Activated CD8-positive, alpha-beta memory T cell treated with anti-CD3 and anti-CD28 coated beads, Interleukin-2, amount 50 U/mL, for 4 hours (primary cell): ENCODE results near the gene DCAF5.
"Not testable (repeated sequence)": the region's sequence is repeated elsewhere in the genome, so short reads cannot be mapped to it uniquely, and the experiment has no call there.

Source experiments
- DNase-seq: peaks from one replicate; pipeline ENCODE4 v3.0.0-alpha.2; 2020

The DCAF5 gene

DNA sequence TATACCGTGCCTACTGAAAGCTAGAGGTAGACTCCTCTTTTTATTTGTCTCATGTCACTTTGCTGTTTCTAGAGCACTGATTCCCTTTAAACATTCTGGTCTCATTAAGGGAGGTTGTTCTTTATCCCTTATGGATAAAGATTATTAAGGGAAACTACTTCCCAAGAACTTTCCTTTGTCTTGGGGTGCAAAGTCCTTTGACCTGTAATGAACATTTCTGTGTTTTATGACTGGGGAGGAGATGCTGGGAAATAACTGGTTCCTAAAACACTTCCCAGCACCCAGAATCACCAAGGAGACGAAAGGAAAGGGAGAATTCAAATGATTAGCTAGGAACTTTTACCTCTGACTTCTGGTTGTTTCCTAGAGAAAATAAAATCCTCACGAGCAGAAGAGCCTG lies 110.6 kb downstream of the DCAF5 start:
- DNase-seq = no peak

DNA sequence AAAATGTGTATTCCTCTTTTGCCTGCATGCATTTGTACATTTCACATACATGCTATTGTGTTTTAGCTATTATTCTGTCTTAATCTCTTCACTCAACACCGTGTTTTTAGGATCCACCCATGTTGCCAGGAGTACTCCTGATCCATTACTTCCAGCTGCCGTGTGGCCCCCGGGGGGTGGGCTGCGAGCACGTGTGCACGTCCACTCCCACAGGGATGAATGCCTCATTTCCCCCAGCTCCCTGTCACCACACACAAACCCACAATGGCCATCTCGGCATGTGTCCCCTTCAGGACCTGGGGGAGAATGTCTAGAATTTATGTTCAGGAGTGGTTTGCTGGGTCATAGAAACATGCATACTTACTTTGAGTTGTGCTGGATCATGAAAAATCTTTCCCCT lies 111.1 kb downstream of the DCAF5 start:
- DNase-seq = no peak

DNA sequence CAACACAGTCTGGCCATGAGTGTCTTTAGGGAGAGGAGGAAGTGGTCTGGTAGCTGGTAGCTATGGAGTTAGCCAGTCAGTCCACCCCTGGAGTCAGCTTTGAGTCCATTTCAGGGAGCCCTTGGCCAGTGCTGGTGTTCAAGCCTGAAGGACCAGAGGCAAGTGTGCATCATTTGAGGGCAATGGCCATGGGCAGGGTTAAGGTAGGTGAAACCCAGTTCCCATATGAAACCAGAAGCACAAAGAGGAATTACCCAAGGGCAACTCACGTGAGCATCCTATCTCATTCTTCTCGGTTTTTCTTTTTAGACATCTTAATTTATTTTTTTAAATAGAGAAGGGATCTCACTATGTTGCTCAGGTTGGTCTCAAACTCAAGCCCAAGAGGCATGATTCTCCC lies 112.6 kb downstream of the DCAF5 start:
- no peak for DNase-seq

DNA sequence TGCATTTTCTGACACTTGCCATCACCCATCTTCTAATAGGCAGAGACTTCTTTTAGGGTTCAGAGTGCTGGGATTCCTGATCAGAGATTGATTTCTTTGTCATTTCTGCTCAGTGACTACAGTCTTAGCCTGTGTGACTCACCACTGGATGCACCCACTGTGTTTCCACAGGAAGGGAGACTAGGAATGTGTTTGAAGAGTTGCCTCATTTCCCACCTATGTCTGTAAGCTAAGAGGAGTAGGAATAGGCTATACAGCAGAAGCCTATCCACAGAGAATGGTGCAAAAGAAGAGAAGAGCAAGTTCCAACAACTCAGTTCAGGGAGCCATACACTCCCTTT lies 113.7 kb downstream of the DCAF5 start:
- DNase-seq = no peak

DNA sequence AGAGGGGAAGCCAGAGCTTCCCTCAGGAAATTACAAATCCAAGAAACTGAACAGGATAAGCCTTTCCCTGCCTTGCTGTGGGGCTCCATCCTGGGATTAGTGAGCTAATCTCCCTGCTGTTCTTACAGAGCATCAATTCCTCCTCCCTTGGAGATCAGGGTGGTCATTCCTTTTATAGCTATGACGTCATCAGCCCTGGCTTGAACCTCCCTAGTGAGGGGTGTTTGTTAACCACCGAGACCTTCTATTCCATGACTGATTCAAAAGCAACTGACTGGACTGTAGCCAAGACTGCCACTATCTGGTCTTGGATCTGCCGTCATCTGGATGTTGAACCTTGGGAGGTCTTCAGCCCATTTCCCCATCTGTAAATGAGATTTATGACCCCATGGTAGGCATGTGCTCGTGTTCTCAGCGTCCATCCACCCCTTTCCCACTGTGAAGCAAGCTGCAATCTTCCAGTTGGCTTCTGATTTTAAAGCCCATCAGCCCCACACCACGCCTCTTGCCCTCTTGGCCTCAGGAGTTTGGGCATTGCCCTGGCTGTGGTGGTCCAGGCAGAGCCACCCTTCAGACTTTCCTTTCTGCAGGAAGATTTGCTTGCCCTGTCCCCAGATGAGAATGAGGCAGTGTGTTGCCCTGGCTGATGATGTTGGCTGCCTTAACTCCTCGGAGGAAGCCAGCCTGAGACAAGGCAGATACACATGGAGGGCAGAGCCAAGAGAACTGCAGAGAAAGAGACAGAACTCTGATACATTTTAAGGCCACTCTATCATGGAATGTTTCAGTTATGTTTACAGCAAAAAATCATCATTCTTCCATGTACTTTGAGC lies 114.2 kb downstream of the DCAF5 start:
- no peak for DNase-seq

DNA sequence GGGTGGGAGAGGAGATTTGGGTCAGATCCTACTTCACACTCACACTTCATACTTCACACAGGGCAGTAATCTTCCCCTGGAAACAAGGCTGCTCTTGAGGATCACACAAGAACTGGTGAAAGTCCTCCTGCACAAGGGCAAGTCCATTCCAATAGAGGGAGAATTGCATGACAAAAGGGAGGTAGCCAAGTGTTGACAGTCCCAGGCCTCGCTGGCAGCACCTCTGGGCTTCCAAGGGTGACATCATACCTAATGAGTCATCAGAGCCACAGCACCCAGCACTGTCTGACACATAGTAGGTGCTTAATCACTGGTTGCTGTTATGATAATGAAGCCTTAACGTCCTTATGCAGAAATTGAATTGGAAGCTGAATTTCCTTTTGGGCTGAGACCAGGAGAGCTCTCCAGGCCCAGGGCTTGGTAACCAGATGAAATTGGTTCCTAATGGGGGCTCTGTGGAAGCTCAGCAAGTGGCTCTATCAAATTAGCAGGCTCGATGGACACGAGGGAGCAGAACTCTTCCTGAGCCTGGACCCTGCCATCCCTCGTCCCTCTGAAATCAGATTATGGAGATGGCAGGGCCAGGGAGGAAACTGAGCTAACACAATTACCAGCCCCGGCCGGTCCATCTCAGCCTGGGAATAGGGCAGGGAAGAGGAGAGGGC lies 115.0 kb downstream of the DCAF5 start:
- DNase-seq = no peak

DNA sequence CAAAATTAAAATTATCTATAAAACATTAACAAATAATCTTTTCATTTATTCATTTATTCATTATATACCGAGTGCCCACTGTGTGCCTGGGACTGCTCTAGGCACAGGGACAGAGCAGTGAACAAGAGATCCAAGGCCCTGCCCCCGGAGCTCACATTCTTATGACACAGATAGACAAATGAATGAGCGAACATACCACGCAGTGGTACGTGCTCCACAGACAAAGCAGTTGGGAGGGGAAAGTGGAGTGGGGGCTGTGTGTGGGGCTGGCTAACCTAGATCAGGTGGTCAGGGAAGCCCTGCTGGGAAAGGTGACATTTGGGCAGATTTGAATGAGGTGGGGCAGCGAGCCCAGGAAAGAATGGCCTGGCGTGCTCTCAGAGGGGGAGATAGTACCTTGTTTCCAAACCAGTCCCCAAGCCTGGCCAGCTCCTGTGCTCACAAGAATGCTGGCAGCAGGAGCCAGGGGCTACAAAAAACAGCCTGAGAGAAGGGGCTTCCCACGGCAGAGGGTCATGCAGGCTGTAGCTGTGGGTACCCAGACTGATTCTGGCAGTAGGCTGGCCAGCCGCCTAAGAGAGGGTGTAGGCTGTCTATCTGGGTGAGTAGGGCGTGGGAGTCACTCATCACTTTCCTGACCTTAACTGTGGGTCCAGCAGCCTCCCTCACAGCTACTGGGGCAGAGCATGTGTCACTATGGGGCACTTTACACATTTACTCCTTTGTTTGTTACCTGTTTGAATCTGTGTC lies 116.0 kb downstream of the DCAF5 start:
- DNase-seq = no peak

DNA sequence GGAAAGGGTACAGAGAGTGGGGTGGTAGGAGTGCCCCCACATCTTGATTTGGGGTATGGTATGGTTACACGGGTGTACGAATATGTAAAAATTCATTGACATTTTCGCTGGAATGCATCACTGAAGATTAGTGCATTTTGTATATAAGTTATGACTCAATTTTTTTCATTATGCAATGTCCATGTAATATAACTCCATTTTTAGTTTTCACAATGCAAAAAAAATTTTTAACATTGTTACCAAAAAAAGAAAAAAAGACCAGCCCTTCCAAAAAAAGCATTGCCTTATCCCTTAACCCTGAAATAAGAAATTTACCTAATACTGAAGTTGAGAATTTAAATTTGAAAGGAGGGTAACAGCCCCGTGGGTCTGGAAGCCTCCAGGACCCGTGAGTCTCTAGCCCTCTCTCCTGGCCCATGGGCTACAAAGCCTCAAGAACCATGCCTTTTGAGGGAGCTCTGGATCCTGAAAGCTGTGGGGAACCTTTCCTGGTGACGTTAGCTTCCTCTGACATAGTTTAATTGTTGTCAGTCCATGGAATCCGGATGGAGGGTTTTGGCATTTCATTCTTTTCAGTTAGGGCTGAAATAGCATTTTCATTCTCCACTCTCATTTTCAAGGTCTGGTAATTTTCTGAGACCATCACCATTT lies 118.2 kb downstream of the DCAF5 start:
- no peak for DNase-seq

DNA sequence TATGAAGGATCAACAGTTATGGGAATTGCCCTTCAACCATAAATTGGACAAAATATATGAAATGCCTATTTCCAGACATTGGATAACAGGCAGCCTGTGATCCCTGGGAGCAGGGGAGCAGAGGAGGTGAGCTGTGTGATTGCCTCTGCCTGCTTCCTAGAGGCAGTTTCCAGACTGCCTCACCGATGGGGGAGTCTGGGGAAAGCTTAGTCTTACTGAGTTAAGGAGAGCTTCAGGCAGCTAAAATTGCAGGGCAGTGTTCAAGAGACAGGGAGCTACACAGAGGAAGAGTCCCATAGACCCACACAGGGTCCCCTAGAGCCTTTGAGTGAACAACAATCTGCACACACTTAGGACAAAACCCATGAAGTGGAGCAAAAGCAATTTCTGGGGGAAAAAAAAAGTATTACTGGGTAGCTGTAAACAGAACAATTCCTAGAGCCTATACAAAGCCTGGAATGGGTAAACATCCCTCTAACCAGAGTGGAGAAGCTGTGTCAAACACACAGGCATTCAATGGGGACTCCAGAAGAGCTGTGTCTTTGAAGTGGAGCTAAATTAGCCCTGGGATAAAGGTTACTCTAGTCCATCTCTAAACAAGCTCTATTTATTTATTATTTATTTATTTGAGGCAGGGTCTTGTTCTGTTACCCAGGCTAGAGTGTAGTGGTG lies 125.5 kb downstream of the DCAF5 start:
- DNase-seq = no peak

DNA sequence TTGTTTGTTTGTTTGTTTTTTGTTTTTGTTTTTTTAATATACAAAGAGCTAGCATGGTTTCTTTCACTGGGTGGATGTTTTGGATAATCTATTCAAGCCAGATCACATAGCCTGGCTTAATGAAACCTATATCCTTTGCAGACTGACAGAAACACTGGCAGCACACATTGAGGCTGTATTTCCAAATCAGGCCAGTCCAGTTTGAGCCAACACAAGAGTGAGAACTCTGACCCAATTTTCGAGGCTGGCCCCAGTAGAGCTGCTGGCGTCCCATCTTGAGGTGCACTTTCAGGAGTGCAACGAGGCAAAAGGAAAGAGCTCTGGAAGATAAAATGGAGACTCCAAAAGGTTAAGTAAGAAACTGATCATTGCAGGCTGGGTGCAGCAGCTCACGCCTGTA lies 129.9 kb downstream of the DCAF5 start:
- no peak for DNase-seq

DNA sequence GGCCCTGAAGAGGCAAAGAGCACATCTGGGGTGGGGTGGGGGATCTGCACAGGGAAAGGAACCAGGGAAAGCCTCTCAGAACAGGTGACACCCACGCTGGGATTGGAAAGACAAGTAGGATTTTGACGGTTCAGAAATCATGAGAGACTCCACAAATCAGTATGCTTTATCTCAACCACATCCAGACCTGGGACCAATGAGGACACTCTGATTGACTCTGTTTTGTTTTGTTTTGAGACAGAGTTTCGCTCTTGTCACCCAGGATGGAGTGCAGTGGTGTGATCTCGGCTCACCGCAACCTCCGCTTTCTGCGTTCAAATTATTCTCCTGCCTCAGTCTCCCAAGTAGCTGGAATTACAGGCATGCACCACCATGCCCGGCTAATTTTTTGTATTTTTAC lies 130.8 kb downstream of the DCAF5 start:
- DNase-seq = not testable (repeated sequence)

DNA sequence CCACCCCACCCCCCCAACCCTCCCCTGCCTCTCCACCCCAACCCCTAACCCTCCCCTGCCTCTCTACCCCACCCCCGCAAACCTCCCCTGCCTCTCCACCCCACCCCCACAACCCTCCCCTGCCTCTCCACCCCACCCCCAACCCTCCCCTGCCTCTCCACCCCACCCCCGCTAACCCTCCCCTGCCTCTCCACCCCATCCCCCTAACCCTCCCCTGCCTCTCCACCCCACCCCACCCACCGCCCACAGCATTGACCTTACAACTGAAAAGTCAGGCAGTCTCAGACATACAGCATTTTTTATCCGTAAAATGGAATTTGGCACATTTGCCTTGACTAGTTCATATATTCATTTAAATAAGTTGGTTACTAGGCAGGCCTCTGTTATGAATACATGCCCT lies 135.2 kb downstream of the DCAF5 start:
- DNase-seq = no peak

DNA sequence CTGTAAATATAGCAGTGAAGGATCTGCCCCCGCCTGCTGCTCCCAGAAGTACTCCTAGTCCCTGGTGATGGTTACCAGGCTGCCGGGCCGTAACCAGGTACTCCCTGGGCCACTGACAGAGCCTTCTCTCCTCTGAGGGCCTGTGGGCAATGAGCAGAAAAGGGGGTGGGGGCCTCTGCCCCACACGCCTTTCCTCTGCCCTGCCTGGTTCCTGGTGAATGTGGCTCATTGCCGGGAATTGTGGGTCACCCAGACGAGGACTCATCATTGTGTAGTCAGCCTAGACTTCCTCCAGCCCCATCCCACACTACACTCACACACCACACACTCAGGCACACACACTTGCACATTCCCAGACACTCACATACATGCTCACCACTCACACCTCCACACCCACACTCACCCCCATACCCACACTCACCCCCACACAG lies 138.1 kb downstream of the DCAF5 start:
- DNase-seq = no peak

DNA sequence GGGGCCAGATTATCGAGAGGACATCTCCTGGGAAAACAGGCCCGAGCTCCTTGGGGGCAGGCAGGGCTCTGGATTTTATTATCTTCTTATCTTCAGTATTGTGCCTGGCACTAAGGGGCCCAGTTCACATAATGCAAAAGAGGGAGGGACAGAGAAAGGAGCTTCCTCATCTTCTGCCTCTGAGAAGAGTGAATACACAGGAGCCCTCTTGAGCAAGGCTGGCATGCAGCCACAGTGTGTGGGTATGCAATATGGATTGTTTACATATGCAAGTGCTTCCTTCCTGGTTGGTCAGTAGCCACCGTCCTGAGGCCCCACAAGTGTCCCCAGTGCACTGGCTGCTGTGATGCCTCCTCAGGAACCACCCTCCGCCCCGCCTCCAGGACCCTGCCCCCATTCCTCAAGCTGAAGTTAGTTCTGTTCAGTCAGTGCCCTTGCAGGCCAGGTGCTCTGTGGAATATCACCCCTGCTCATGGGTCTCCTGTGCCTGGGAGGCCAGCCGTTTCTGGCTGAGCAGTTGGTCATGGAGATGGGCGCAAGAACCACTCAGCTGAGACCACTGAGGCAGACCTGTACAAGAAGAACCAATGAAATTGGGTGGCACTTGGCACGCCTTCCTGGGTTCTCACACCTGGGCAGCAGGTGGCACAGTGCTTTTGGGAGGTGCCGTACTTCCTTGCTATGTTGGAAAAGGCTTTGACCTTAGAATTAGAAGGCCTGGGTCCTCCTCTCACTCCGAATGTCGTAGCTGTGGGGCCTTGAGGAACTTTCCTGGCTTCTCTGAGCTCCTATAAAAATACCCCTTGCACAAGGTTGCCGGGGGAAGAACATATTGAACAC lies 138.8 kb downstream of the DCAF5 start:
- no peak for DNase-seq

DNA sequence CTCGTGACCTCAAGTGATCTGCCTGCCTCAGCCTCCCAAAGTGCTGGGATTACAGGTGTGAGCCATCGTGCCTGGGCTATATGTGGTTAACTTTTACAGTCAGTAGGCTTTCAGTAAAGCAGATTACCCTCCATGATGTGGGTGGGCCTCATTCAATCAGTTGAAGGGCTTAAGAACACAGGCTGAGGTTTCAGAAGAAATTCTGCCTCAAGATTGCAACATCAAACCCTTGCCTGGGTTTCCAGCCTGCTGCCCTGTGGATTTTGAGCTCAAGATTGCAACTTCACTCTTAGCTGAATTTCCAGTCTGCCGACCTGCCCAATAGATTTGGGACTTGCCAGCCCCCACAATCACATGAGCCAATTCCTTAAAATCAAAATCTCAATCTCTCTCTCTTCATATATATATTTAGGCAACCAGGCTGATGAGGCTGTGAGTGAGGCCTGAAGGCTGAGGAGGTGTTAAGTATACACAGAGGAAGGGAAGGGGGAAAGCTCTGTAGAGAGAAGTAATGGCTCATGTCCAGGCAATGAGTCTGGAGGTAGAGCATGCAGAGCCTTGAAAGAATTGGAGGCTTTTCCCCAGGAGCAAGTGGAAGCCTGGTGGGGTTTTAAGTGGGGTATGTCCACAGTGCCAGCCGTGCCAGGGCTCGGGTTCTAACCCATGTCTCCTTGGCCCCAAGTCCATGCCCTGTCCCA lies 140.5 kb downstream of the DCAF5 start:
- DNase-seq = no peak

DNA sequence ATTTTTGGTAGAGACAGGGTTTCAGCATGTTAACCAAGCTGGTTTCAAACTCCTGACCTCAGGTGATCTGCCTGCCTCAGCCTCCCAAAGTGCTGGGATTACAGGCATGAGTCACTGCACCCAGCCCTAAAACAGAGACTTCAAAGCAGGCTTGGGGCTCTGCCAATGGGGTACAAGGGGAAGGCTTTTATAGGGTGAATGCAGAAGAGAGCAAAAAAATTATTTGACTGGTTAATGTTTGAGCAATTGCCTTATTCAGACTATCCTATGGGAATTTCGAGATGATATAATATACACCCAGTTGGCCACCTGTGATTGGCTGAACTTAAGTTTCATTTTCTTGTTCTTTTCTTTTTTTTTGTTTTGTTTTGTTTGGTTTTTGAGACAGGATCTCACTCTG lies 142.3 kb downstream of the DCAF5 start:
- DNase-seq = peak; percentile 26

DNA sequence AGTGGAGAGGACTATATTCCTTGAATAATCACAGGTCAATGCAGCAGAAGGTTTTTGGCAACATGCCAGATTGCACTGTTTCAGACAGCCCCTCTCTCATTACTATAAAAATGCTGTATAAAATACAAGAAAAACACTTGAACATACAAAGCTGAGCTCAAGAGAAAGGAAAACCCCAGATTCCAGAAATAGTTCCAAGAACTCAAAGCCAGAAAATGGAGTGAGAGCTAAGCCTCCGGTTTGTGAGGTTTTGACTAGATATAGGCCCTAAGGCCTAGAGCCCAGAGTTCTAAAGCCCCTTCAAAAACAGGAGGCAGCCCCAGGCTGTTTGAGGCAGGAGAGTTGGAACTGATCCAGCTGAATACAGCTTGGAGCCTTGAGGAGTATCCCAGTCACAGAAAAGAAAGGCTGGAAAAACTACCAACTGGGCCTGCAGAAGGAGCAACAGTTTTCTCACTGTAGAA lies 144.5 kb downstream of the DCAF5 start:
- DNase-seq = no peak

DNA sequence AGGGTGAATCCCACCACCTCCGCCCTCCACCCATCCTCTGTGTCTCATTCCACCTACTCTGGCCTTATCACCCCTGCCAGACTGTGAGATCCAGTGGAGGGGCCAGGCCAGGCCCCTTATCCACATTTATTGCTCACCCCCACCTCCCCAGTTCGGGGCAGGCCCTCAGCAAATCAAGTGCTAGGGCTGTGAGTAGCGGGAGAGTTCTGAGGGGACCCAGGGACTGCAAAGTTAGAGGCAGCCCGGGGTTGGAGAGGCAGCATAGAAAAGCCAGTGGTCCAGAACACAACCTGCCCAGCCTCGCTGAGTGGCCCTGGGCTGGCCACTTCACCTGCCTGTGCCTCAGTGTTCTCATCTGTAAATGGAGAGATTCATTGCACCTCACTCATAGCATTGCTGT lies 146.6 kb downstream of the DCAF5 start:
- DNase-seq = no peak

DNA sequence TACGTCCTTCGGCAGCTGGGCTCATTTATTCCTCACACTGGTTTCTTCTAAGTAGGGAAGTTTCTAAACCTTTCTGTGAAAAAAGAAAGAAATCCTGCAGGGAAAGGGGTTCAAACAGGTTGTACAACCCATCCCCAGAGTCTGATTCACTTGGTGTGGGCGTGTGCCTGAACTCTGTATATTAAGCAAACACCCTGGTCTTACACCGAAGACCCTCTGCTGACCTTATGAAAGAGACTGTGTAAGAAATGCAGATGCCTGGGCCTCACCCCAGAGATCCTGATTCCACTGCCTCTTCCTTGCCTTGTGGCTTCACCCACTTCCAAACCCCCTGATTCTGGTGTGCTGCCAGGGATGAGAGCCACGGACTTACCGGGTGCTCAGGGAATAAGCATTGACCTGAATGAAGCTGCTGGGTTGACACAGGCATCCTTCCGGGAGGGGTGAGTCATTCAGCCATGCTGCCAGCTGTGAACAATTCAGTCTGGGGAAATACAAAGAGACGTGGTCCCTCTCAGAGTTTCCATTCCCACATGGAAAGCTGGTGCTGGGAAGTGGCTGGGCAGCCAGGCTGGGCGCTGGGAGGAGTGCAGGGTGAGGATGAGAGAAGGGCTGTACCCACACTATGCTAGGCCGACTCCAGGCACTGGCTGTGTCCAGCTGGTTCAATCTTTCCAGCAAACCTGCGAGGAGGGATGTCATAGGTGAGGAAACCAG lies 147.3 kb downstream of the DCAF5 start:
- no peak for DNase-seq

DNA sequence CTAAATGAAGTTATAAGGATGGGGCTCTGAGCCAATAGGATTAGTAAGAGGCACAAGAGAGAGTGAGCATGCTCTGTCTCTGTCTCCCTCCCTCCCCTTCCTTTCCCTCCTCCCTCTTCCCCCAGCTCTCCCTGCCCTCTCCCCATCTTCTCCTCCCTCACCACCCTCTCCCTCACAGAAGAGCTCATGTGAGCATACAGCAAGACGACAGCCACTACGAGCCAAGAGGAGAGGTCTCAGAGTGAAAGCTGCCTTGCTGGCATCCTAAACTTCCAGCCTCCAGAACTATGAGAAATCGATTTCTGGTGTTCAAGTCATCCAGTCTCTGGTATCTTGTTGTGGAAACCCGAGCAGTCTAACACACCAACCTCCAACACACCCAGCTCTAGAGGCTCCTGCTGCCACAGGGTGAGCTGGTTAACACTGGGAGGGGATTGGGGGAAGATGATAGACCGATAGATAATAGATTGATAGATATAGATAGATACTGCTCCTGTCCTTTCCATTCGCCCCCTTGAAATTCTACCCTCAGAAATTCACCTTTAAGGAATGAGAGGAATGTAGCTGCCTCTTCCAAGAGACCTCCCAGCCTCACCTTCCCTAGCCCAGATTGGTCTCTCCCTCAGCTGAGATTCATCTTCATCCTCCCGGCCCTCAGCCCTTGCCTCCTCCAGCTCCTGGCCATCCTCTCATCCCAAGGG lies 148.0 kb downstream of the DCAF5 start:
- no peak for DNase-seq
